Measurements from ENCODE around the gene PRICKLE2. TPM values are rescaled to one million over a fixed set of nuclear protein-coding genes. Genes with fewer than 3 reads are reported as not detected.

Gene PRICKLE2
- total RNA-seq, 4 donors from 2014 or later, result 54.3 to 98.6 (median 62.5) TPM

GRCh38 chr3:64053117-64053516, 172.1 kb downstream of the PRICKLE2 start:
- TF ChIP-seq CTCF (IDR thresholded peaks at IDR 0.05; ENCODE audit: low read depth), result no peak

GRCh38 chr3:64049832-64050231, 175.4 kb downstream of the PRICKLE2 start:
- TF ChIP-seq CTCF (IDR thresholded peaks at IDR 0.05; ENCODE audit: low read depth), result no peak

GRCh38 chr3:64049136-64049535, 176.1 kb downstream of the PRICKLE2 start:
- no peak for TF ChIP-seq CTCF (IDR thresholded peaks at IDR 0.05; ENCODE audit: low read depth)

GRCh38 chr3:64048631-64049061, 176.6 kb downstream of the PRICKLE2 start:
- TF ChIP-seq CTCF (IDR thresholded peaks at IDR 0.05; ENCODE audit: low read depth), result no peak

GRCh38 chr3:64047787-64048186, 177.5 kb downstream of the PRICKLE2 start:
- no peak for TF ChIP-seq CTCF (IDR thresholded peaks at IDR 0.05; ENCODE audit: low read depth)

- TF ChIP-seq CTCF (IDR thresholded peaks at IDR 0.05; ENCODE audit: low read depth), result no peak
Observed at GRCh38 chr3:64046996-64047594, 178.2 kb downstream of the PRICKLE2 start.

- TF ChIP-seq CTCF (IDR thresholded peaks at IDR 0.05; ENCODE audit: low read depth), result no peak
Observed at GRCh38 chr3:64046592-64046991, 178.7 kb downstream of the PRICKLE2 start.

Data from subcutaneous adipose tissue (tissue), 4 donors.